Liver (tissue), 9 donors: ENCODE measurements around the gene CHCHD1. TPM values are rescaled to one million over a fixed set of nuclear protein-coding genes. Genes with fewer than 3 reads are reported as not detected.

Source experiments
- DNase-seq: peaks from one replicate; pipeline ENCODE4 v3.0.0-alpha.2; 2017; ENCODE audit warnings: low spot score
- H3K27ac ChIP-seq, 2 donors: one replicate each; pipeline ENCODE4 v1.7.0; 2013; ENCODE audit warnings: inconsistent platforms in 2 of 2, low read length in 2 of 2, control low read depth in 1 of 2, low read depth in 1 of 2, mild to moderate bottlenecking in 1 of 2
- H3K27me3 ChIP-seq, 4 donors: one replicate each; pipeline versions ENCODE4 v1.6.1 to v1.7.0; 2013; ENCODE audit warnings: low read length in 3 of 4, inconsistent platforms in 1 of 4, mild to moderate bottlenecking in 1 of 4, moderate library complexity in 1 of 4; ENCODE audit not compliant: control insufficient read depth in 4 of 4, insufficient read depth in 4 of 4
- H3K36me3 ChIP-seq, 4 donors: one replicate each; pipeline versions ENCODE4 v1.6.1 to v1.7.0; 2013; ENCODE audit warnings: low read length in 3 of 4, mild to moderate bottlenecking in 3 of 4, low read depth in 1 of 4, moderate library complexity in 1 of 4; ENCODE audit not compliant: control insufficient read depth in 4 of 4, insufficient read depth in 3 of 4
- H3K4me1 ChIP-seq, 4 donors: one replicate each; pipeline versions ENCODE4 v1.6.1 to v1.7.0; 2013; ENCODE audit warnings: low read length in 3 of 4, mild to moderate bottlenecking in 3 of 4, moderate library complexity in 1 of 4; ENCODE audit not compliant: control insufficient read depth in 4 of 4, insufficient read depth in 4 of 4
- H3K4me3 ChIP-seq, 3 donors: one replicate each; pipeline versions ENCODE4 v1.6.1 to v1.7.0; 2013; ENCODE audit warnings: low read length in 3 of 3, control low read depth in 1 of 3, low read depth in 1 of 3, mild to moderate bottlenecking in 1 of 3
- H3K9ac ChIP-seq, 2 donors: one replicate each; pipeline ENCODE4 v1.7.0; 2013; ENCODE audit warnings: low read length in 2 of 2, mild to moderate bottlenecking in 2 of 2, moderate library complexity in 2 of 2, control low read depth in 1 of 2, low read depth in 1 of 2
- H3K9me3 ChIP-seq, 4 donors: one replicate each; pipeline versions ENCODE4 v1.6.1 to v1.7.0; 2013; ENCODE audit warnings: low read length in 3 of 4; ENCODE audit not compliant: control insufficient read depth in 4 of 4
- ATF3 ChIP-seq: IDR thresholded peaks from 2 replicates; pipeline ENCODE4 v1.6.1; 2016; ENCODE audit warnings: antibody characterized with exemption
- CTCF ChIP-seq: fragments of 150-350 bp; IDR thresholded peaks from 2 replicates; pipeline ENCODE4 v1.5.1; 2017; ENCODE audit warnings: improper control_type of control experiment, low read depth, low read length; ENCODE audit not compliant: missing input control
- EGR1 ChIP-seq, 2 donors: IDR thresholded peaks; 2 replicates each; pipeline ENCODE4 v1.6.1; 2016 to 2018; ENCODE audit warnings: antibody characterized with exemption in 2 of 2, low read depth in 2 of 2
- FOXA1 ChIP-seq: IDR thresholded peaks from 2 replicates; pipeline ENCODE4 v1.6.1; 2016; ENCODE audit warnings: antibody characterized with exemption
- FOXA2 ChIP-seq: IDR thresholded peaks from 2 replicates; pipeline ENCODE4 v1.6.1; 2016; ENCODE audit warnings: antibody characterized with exemption
- GABPA ChIP-seq, 2 donors: IDR thresholded peaks in 1 of 2; conservative IDR thresholded peaks in 1 of 2; 2 replicates each; pipeline ENCODE4 v1.6.1; 2016; ENCODE audit warnings: antibody characterized with exemption in 2 of 2, mild to moderate bottlenecking in 1 of 2, moderate library complexity in 1 of 2
- HNF4A ChIP-seq, 2 donors: conservative IDR thresholded peaks; 2 replicates each; pipeline ENCODE4 v1.6.1; 2016; ENCODE audit warnings: antibody characterized with exemption in 2 of 2, mild to moderate bottlenecking in 2 of 2
- HNF4G ChIP-seq: IDR thresholded peaks from 2 replicates; pipeline ENCODE4 v1.6.1; 2016; ENCODE audit warnings: antibody characterized with exemption
- JUND ChIP-seq, 2 donors: IDR thresholded peaks; 2 replicates each; pipeline ENCODE4 v1.6.1; 2016; ENCODE audit warnings: antibody characterized with exemption in 2 of 2
- NR2F2 ChIP-seq: IDR thresholded peaks from 2 replicates; pipeline ENCODE4 v1.6.1; 2016; ENCODE audit warnings: antibody characterized with exemption
- RAD21 ChIP-seq, 2 donors: IDR thresholded peaks; 2 replicates each; pipeline ENCODE4 v1.6.1; 2016; ENCODE audit warnings: antibody characterized with exemption in 2 of 2, mild to moderate bottlenecking in 2 of 2
- REST ChIP-seq: IDR thresholded peaks from 2 replicates; pipeline ENCODE4 v1.6.1; 2016; ENCODE audit warnings: antibody characterized with exemption, mild to moderate bottlenecking
- RXRA ChIP-seq, 2 donors: IDR thresholded peaks; 2 replicates each; pipeline ENCODE4 v1.6.1; 2017 to 2018; ENCODE audit warnings: antibody characterized with exemption in 2 of 2, mild to moderate bottlenecking in 1 of 2
- SP1 ChIP-seq: IDR thresholded peaks from 2 replicates; pipeline ENCODE4 v1.6.1; 2018; ENCODE audit warnings: antibody characterized with exemption, mild to moderate bottlenecking
- TAF1 ChIP-seq: conservative IDR thresholded peaks from 2 replicates; pipeline ENCODE4 v1.6.1; 2016; ENCODE audit warnings: antibody characterized with exemption, mild to moderate bottlenecking
- YY1 ChIP-seq: IDR thresholded peaks from 2 replicates; pipeline ENCODE4 v1.6.1; 2016; ENCODE audit warnings: antibody characterized with exemption, mild to moderate bottlenecking
- ZBTB33 ChIP-seq: IDR thresholded peaks from 2 replicates; pipeline ENCODE4 v1.6.1; 2016; ENCODE audit warnings: antibody characterized with exemption
- WGBS: extraction: QIAGEN DNeasy Blood & Tissue Kit; methylation state at CpG from one replicate; pipeline ENCODE4 v1.1.7; 2013; 5-methylcytosine and 5-hydroxymethylcytosine counted together
- polyA plus RNA-seq, 2 donors: library from polyadenylated mRNA; stranded (reverse) in 1 of 2; unstranded in 1 of 2; fragments of 200-250 nt in 1 of 2; fragments of >200 nt in 1 of 2; fragmentation: Nextera tagmentation in 1 of 2; extraction: Ambion mirVana in 1 of 2; gene quantifications; one replicate each; pipeline versions ENCODE4 v1.2.1 to v1.2.3, GENCODE V29; 2013 to 2015
- total RNA-seq, 2 donors: library from RNA; depleted of rRNA; stranded (reverse); fragments of >200 nt; gene quantifications; one replicate each; pipeline ENCODE4 v1.2.3, GENCODE V29; 2014
- donor health status: healthy.
- donor health status: healthy.
- donor health status: healthy.
- donor health status: healthy.
- donor health status: healthy.

The CHCHD1 gene
- total and polyA plus RNA-seq, 4 donors, result 7.6 to 47.4 (median 23.1) TPM

GRCh38 chr10:73788864-73789658 lies 7.2 kb downstream of the CHCHD1 start:
- H3K9me3 ChIP-seq, result no peaks in the 10 kb centered on the region
- DNase-seq, result no peak
- H3K4me1 ChIP-seq, result peaks cover 3 to 22% (median 19%) of the 10 kb centered on the region in 4 donors
- TF ChIP-seq FOXA2 (no peak), SP1 (no peak), YY1 (no peak), GABPA (IDR thresholded peaks at IDR 0.05 in 1 of 2, conservative IDR thresholded peaks at IDR 0.05 in 1 of 2) (no peak), EGR1 (IDR thresholded peaks at IDR 0.05; ENCODE audit: low read depth in 2 of 2) (no peak), HNF4G (no peak)
- WGBS, result 93% methylated on average over 17 of the region's 17 CpGs
- peaks cover 23 to 53% (median 47%) of the 10 kb centered on the region in 4 donors for H3K36me3 ChIP-seq
- H3K4me3 ChIP-seq, result no peak overlapping the region
- no peak overlapping the region for H3K9ac ChIP-seq
- H3K27me3 ChIP-seq, result no peaks in the 10 kb centered on the region
- H3K27ac ChIP-seq, result no peak overlapping the region

- 93% methylated on average over 10 of the region's 10 CpGs for WGBS
- no peak overlapping the region for H3K4me3 ChIP-seq
- no peak overlapping the region for H3K27ac ChIP-seq
- H3K27me3 ChIP-seq, result no peaks in the 10 kb centered on the region
- H3K9ac ChIP-seq, result no peak overlapping the region
- peaks cover 3 to 19% (median 17%) of the 10 kb centered on the region in 4 donors for H3K4me1 ChIP-seq
- TF ChIP-seq RAD21 (IDR thresholded peaks at IDR 0.05) (no peak), GABPA (IDR thresholded peaks at IDR 0.05 in 1 of 2, conservative IDR thresholded peaks at IDR 0.05 in 1 of 2) (no peak), HNF4G (no peak), RXRA (IDR thresholded peaks at IDR 0.05) (no peak), REST (no peak), JUND (IDR thresholded peaks at IDR 0.05) (no peak), NR2F2 (no peak), ATF3 (no peak), HNF4A (conservative IDR thresholded peaks at IDR 0.05) (no peak), EGR1 (IDR thresholded peaks at IDR 0.05; ENCODE audit: low read depth in 2 of 2) (no peak), SP1 (no peak), CTCF (no peak), ZBTB33 (no peak), YY1 (no peak), FOXA2 (no peak), TAF1 (no peak), FOXA1 (no peak)
- peaks cover 23 to 59% (median 53%) of the 10 kb centered on the region in 4 donors for H3K36me3 ChIP-seq
- H3K9me3 ChIP-seq, result no peaks in the 10 kb centered on the region
- DNase-seq, result no peak
Observed at GRCh38 chr10:73789659-73790055, 7.8 kb downstream of the CHCHD1 start.
